MCF 10A (cell line): ENCODE results near the gene MCTP1. TPM values are rescaled to one million over a fixed set of nuclear protein-coding genes. Genes with fewer than 3 reads are reported as not detected.
A peak's percentile ranks its signal among the peaks of the same experiment; 100 is the strongest.

ENCODE experiments used
- BruUV-seq: library from RNA; stranded (reverse); fragments of 400-500 nt; replicated peaks from 2 replicates; lab custom pipeline; 2021; lab: Mats Ljungman, UMichigan
- CTCF ChIA-PET: fragments of 300-600 bp; sonication (Branson Sonifier 250); formaldehyde crosslinking; extraction: SDS; loops from one replicate; lab custom pipeline; 2021; ENCODE audit warnings: antibody characterized with exemption, inconsistent platforms; lab: Yijun Ruan, JAX
- POLR2A ChIA-PET: fragments of 300-600, 350-650 bp; sonication (Branson Sonifier 250); formaldehyde crosslinking; extraction: SDS; loops from one replicate; lab custom pipeline; 2020; ENCODE audit warnings: antibody characterized with exemption, inconsistent platforms; lab: Yijun Ruan, JAX
- DNase-seq: peaks from one replicate; pipeline ENCODE4 v3.0.0-alpha.2; 2018; ENCODE audit not compliant: unreplicated experiment
- H3K27ac Mint-ChIP-seq: one replicate; pipeline ENCODE4 v1.8.0; 2022; ENCODE audit warnings: mild to moderate bottlenecking, low read depth, mixed read lengths; ENCODE audit not compliant: unreplicated experiment
- H3K27me3 Mint-ChIP-seq: one replicate; pipeline ENCODE4 v1.8.0; 2022; ENCODE audit warnings: mixed read lengths; ENCODE audit not compliant: insufficient read depth, unreplicated experiment
- H3K36me3 Mint-ChIP-seq: one replicate; pipeline ENCODE4 v1.8.0; 2022; ENCODE audit warnings: mild to moderate bottlenecking, moderate library complexity, mixed read lengths; ENCODE audit not compliant: insufficient read depth, unreplicated experiment
- H3K4me1 Mint-ChIP-seq: one replicate; pipeline ENCODE4 v1.8.0; 2022; ENCODE audit warnings: mixed read lengths; ENCODE audit not compliant: insufficient read depth, unreplicated experiment
- H3K4me3 Mint-ChIP-seq: one replicate; pipeline ENCODE4 v1.8.0; 2022; ENCODE audit warnings: mild to moderate bottlenecking, moderate library complexity, mixed read lengths; ENCODE audit not compliant: unreplicated experiment
- H3K9me3 Mint-ChIP-seq: one replicate; pipeline ENCODE4 v1.8.0; 2022; ENCODE audit warnings: mixed read lengths; ENCODE audit not compliant: unreplicated experiment
- CTCF ChIP-seq: fragments of 200-600 bp; IDR thresholded peaks from one replicate; pipeline ENCODE4 v1.8.0; 2022; ENCODE audit warnings: antibody characterized with exemption, mild to moderate bottlenecking; ENCODE audit not compliant: unreplicated experiment
- intact Hi-C: fragments of 100-400 bp; cut with micrococcal nuclease; formaldehyde crosslinking; loops from 2 replicates; pipeline ENCODE4 v1.14.1; 2022
- total RNA-seq: library from RNA; stranded (reverse); gene quantifications from 2 replicates; pipeline ENCODE4 v1.2.3, GENCODE V29; 2022

MCTP1 gene
- total RNA-seq, 1 experiment from 2014 or later: 40.3 TPM

GRCh38 chr5:94745786-94746730 is 538.8 kb downstream of the MCTP1 start:
- POLR2A ChIA-PET: no interaction called here
- no TSS peak for BruUV-seq
- no peak for TF ChIP-seq CTCF
- no peaks in the 10 kb centered on the region for H3K27me3 Mint-ChIP-seq
- peak; percentile 23 for DNase-seq
- CTCF ChIA-PET: interaction anchor here (0.5 to 2.8 kb wide), 6 partner anchors 9 to 328 kb away, joined by 3 to 20 read pairs (median 4); partner anchors contain the start of genes KIAA0825 and SLF1
- H3K27ac Mint-ChIP-seq: no peak overlapping the region
- H3K4me1 Mint-ChIP-seq: peaks cover 6% of the 10 kb centered on the region
- H3K9me3 Mint-ChIP-seq: no peaks in the 10 kb centered on the region
- H3K36me3 Mint-ChIP-seq: peaks cover under 1% of the 10 kb centered on the region
- intact Hi-C loops: no loop called here
- no peak overlapping the region for H3K4me3 Mint-ChIP-seq

GRCh38 chr5:94744906-94745305 is 540.0 kb downstream of the MCTP1 start:
- no peak overlapping the region for H3K27ac Mint-ChIP-seq
- H3K4me1 Mint-ChIP-seq: peaks cover 6% of the 10 kb centered on the region
- ChIA-PET CTCF (interaction anchor here (0.6 to 1.2 kb wide), 2 partner anchors 15 to 160 kb away, joined by 3 to 4 read pairs; no protein-coding TSS in a partner anchor), POLR2A (interaction anchor here (0.7 kb wide), 1 partner anchor 1161 kb away, joined by 3 read pairs; no protein-coding TSS in a partner anchor)
- H3K36me3 Mint-ChIP-seq: peaks cover 7% of the 10 kb centered on the region
- no peak overlapping the region for H3K4me3 Mint-ChIP-seq
- no TSS peak for BruUV-seq
- H3K9me3 Mint-ChIP-seq: no peaks in the 10 kb centered on the region
- no peak for TF ChIP-seq CTCF
- intact Hi-C loops: no loop called here
- DNase-seq: no peak
- H3K27me3 Mint-ChIP-seq: no peaks in the 10 kb centered on the region

GRCh38 chr5:94742852-94743251 is 542.0 kb downstream of the MCTP1 start:
- BruUV-seq: no TSS peak
- Mint-ChIP-seq H3K9me3 (no peaks in the 10 kb centered on the region), H3K27ac (no peak overlapping the region), H3K4me3 (no peak overlapping the region), H3K36me3 (peaks cover 7% of the 10 kb centered on the region), H3K27me3 (no peaks in the 10 kb centered on the region), H3K4me1 (peaks cover 6% of the 10 kb centered on the region)
- POLR2A ChIA-PET: no interaction called here
- intact Hi-C loops: no loop called here
- no peak for DNase-seq
- CTCF ChIA-PET: interaction anchor here (0.6 to 0.7 kb wide), 3 partner anchors 23 to 1822 kb away, joined by 3 to 7 read pairs (median 5); no protein-coding TSS in a partner anchor
- no peak for TF ChIP-seq CTCF

- intact Hi-C loops: no loop called here
These were observed 544.6 kb downstream of the MCTP1 start for GRCh38 chr5:94740286-94740685.

More at GRCh38 chr5:94740286-94740685, 544.6 kb downstream of the MCTP1 start:
- POLR2A ChIA-PET: no interaction called here
- TF ChIP-seq CTCF: no peak
- CTCF ChIA-PET: interaction anchor here (1.0 kb wide), 1 partner anchor 167 kb away, joined by 3 read pairs; no protein-coding TSS in a partner anchor
- BruUV-seq: no TSS peak
- H3K36me3 Mint-ChIP-seq: peaks cover 7% of the 10 kb centered on the region
- peak overlapping the region; percentile 31 for H3K27ac Mint-ChIP-seq
- no peaks in the 10 kb centered on the region for H3K27me3 Mint-ChIP-seq
- H3K4me3 Mint-ChIP-seq: no peak overlapping the region
- no peaks in the 10 kb centered on the region for H3K4me1 Mint-ChIP-seq
- H3K9me3 Mint-ChIP-seq: no peaks in the 10 kb centered on the region
- no peak for DNase-seq
